GM18868 (cell line): ENCODE results near the gene DPF1.
"Not testable (repeated sequence)": the region's sequence is repeated elsewhere in the genome, so short reads cannot be mapped to it uniquely, and the experiment has no call there.

Experiments used
- ATAC-seq: cut with Tn5 transposase; IDR thresholded peaks from one replicate; pipeline ENCODE4 v1.9.1; 2021; ENCODE audit warnings: mild to moderate bottlenecking, moderate library complexity; ENCODE audit not compliant: unreplicated experiment

The DPF1 gene

DNA sequence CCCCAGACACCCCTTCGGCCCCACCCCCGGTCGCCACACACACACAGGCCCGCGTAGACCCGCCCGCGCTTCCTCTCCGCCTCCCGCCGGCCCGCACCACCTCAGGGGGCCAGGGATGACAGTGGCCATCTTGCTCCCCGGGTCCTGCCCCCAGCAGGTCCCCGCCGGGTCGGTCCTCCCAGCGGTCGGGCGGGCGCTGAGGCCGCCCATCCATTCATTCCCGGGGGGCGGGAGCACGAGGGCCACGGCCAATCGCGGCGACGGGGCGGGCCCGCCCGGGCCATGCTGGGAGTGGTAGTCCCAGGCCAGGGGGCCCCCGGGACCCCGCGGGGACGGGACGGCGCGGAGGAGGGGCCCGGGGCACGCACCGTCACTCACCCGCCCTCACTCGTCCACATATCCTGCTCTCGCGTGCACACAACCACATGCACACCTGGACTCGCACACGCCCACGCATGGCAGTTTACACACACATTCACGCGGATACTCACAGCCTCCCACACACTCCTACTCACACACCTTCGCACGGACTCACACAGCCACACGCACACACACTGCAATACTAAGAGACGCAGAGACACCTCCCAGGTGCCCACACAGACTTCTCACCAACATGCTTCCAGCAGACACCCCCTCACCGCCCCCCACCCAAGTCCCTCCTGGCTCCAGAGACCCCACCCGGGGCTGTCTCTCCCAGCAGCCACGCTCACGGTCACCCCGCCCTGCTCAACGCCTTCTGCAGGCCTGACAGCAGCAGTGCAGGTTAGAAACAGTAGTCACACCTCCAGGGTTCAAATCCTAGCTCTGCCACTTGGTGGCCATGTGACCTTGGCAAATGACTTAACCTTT, at the start of gene DPF1:
Gene DPF1, minus strand, starts transcription at position 209 of the 849 bp plus-strand sequence. Its CDS starts 80 bp downstream, at position 129.
- peak; percentile 72 for ATAC-seq

- ATAC-seq, result no peak
Measured at GRCh38 chr19:38273499-38273898, 49.5 kb upstream of the DPF1 start.

GRCh38 chr19:38270587-38271167, 46.7 kb upstream of the DPF1 start:
- ATAC-seq, result no peak

- ATAC-seq, result no peak
Measured at GRCh38 chr19:38268539-38268938, 44.5 kb upstream of the DPF1 start.

- no peak for ATAC-seq
Measured at GRCh38 chr19:38267761-38268483, 43.9 kb upstream of the DPF1 start.

GRCh38 chr19:38266981-38267597, 43.1 kb upstream of the DPF1 start:
- no peak for ATAC-seq

DNA sequence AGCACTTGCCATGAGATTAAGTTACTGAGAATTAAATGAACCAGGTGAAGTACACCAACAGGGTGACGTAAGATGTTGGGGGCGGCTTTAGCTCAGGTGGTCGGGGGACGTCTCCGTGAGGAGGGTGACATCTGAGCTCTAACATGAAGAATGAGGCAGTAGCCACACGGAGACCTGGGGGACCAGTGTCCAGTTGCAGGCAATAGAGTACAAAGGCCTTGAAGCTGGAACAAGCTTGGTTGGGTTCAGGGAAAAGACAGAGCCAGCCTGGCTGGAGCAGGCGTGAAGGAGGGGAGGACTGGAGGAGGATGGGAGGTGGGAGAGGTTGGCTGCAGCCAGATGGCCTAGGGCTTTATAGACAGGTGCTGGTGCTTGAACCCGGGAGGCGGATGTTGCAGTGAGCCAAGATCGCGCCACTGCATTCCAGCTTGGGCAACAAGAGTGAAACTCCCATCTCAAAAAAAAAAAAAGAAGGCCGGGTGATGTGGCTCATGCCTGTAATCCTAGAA, 42.0 kb upstream of the DPF1 start:
- no peak for ATAC-seq

GRCh38 chr19:38265213-38265861, 41.3 kb upstream of the DPF1 start:
- no peak for ATAC-seq

DNA sequence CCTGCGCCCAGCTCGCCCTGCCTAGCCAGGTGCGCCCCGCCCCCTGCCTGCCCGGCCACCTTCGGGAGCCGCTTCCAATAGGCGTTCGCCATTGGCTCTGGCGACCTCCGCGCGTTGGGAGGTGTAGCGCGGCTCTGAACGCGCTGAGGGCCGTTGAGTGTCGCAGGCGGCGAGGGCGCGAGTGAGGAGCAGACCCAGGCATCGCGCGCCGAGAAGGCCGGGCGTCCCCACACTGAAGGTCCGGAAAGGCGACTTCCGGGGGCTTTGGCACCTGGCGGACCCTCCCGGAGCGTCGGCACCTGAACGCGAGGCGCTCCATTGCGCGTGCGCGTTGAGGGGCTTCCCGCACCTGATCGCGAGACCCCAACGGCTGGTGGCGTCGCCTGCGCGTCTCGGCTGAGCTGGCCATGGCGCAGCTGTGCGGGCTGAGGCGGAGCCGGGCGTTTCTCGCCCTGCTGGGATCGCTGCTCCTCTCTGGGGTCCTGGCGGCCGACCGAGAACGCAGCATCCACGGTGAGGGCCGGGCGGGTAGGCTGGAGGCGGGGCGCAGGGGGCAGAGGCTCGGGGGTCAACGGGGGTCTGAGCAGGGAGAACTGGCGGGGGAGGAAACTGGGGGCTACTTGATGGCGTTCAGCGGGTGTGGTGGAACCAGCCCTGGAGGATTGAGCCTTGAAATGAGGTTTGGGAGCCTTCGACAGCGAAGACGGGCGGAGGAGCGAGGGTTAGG, 40.6 kb upstream of the DPF1 start, which contains the start of gene SPINT2:
Gene SPINT2, plus strand, starts transcription at position 88 of the 727 bp plus-strand sequence. Its CDS starts 320 bp downstream, at position 408.
- ATAC-seq, result peak; percentile 24

DNA sequence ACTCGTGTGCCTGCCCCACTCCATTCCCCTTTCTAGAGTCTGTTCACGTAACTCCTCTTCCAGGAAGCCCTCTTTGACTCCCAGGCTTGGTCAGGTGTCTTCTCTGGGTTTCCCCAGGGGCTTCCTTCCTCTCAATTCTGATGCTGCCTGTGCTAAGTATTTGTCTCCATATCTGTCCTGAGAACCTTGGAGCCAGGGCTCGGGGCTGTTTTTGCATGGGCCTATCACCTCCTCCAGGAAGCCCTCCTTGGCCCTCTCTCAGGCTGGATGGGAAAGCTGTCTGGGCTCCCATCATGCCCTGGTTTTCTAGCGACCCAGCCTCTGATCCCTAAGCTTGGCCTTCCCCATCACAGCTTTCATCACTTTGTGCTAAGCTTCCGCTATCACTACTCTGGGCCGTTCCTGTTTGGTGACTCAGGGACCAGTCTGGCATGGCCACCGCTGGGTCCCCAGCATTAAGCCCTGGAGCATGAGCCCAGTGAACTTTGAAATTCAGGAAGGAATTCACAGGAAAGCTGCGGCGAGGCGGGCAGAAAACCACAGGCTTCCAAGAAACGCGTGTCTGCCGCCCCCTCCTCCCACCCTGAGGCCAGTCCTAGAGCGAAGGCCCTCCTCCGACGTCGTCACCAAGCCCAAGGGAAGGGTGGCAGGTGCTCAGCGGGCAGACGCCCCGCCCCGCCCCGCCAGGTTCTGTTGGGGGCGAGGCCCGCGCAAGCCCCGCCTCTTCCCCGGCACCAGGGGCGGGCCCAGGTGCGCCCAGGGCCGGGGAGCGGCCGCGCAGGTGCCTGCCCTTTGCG, 39.9 kb upstream of the DPF1 start:
- peak; percentile 72 for ATAC-seq

DNA sequence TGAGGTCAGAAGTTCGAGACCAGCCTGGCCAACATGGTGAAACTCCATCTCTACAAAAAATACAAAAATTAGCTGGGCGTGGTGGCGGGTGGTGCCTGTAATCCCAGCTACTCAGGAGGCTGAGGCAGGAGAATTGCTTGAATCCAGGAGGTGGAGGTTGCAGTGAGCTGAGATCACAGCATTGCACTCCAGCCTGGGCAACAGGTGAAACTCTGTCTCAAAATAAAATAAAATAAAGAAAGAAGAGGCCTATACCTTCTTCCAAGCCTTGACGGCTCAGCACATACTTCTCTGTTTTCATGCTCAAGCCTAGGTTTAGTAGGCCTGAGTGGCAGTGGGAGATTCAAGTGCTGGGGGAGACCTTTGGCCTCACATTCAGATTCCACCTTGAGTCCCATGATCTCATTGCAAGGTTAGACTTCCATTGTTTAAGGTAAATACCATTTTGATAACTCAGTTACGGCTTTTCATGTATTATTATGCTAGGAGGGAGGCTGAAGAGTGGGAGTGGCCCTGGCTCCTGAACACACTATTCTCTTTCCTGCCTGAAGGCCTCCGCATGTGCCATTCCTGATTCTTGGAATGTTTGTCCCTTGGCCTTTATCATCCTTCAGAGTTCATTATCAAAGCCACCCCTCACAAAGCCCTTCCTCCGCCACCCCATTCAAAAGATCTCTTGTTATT, 38.7 kb upstream of the DPF1 start:
- ATAC-seq, result no peak

GRCh38 chr19:38261942-38262341, 37.9 kb upstream of the DPF1 start:
- not testable (repeated sequence) for ATAC-seq

DNA sequence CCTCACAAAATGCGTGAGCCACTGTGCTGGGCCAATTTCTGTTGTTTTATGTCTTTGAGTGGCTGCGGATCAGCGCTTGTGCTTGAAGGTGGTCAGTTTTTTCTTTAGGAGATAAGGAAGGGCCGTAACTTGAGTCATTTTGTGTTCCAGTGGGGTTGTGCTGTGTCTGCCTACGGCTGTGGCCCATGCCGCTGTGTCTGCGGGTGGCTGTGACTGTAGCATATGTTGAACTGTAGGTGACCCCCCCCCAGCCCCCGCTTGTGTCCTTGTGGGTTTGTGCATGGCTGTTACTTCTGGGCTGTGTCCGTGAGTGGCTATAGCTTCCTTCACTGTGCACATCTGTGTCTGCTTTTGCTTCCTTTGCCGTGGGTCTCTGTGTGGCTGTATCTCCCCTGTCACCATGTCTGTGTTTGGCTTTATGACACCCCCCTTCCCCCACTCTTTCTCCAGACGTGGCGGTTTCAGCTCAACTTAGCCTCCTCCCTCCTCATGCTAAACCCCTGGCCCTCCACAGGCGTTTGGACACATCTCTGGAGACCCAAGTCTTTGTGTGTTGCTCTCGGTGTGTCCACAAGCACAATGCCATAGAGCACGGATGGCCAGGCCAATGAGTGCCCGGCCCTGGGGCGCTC, 31.5 kb upstream of the DPF1 start:
- no peak for ATAC-seq

- no peak for ATAC-seq
Measured at GRCh38 chr19:38253788-38254187, 29.8 kb upstream of the DPF1 start.

DNA sequence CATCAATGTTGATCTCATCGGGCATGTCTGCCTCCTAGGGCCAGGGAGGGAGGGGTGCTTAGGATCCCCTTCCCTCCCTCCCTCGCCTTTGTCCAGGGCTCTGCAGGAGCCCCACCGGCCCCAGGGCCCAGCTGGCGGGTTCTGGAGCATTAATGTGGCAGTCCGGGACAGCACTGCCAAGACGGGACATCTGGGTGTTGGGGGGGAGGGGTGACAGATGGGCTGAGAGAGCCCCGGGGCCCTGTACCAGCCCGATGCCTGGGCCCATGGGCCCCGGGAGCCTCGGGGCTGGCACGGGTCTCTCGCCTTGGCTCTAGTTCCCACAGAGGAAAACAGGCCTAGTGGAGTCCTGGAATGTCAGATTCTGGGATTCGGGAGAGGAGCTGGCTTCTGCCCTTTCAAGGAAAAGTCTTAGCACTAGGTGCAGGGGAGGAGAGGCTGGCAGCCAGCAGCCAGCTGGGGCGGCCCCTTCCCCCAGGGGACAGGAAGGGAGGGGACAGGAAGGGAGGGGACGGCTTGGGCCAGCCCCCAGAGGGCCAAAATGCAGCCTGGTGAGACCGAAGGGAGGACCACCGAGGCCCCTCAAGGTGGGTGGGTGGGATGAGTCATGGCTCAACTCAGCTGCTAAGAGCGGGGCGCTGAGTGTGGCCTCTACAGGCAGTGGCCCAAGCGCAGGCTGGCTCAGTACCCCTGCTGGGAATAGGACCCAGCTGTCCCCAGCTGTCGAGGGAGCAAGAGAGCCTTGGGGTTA, 29.1 kb upstream of the DPF1 start:
- ATAC-seq, result no peak

GRCh38 chr19:38252385-38252784, 28.4 kb upstream of the DPF1 start:
- ATAC-seq, result no peak

DNA sequence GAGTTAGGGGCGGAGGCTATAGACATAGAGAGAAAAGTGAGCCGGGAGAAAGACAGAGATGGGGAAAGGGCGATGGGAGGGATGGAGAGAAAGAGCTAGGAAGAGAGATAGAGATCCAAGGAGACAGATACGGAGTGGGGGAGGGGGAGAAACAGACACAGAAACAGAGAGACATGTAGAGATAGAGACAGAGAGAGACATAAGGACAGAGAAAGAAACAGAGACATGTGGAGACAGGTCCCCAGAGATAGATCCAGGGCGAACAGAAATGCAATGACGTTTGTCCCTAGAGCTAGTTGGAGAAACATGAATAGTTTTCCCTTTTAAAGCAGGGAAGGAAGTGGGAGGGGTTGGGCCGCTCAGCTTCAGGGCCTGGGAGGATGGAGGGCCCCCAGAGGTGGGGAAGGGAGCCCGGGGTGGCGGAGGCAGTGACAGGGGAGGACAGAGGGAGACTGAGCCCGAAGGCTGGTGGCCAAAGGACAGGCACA, 27.6 kb upstream of the DPF1 start:
- no peak for ATAC-seq
